HepG2 (cell line): Measurements from ENCODE around the gene NF2. TPM values are rescaled to one million over a fixed set of nuclear protein-coding genes. Genes with fewer than 3 reads are reported as not detected.

Experiments used
- ATAC-seq: fragments of 200-7000 bp; cut with Tn5 transposase; 3 replicates; pipeline ENCODE4 v1.9.1; 2020; ENCODE audit warnings: mild to moderate bottlenecking, moderate library complexity
- BruUV-seq: library from RNA; stranded (reverse); fragments of 400-500 nt; replicated peaks from 2 replicates; lab custom pipeline; 2021; lab: Mats Ljungman, UMichigan
- CTCF ChIA-PET: fragments of 300-600 bp; formaldehyde crosslinking; extraction: SDS; loops from one replicate; lab custom pipeline; 2021; ENCODE audit warnings: low total read pairs, inconsistent platforms, low intra/inter-chr PET ratio; lab: Yijun Ruan, JAX
- POLR2A ChIA-PET: fragments of 350-600 bp; sonication (Branson Sonifier 250); formaldehyde crosslinking; loops from one replicate; lab custom pipeline; 2020; ENCODE audit warnings: antibody characterized with exemption, inconsistent platforms; lab: Yijun Ruan, JAX
- DNase-seq: peaks from one replicate; pipeline ENCODE4 v3.0.0-alpha.2; 2015; ENCODE audit warnings: low spot score
- FAIRE-seq: peaks from 3 replicates; lab custom pipeline; 2011; peaks lifted over from hg19 to GRCh38; lab: Jason Lieb, UNC
- H2AFZ ChIP-seq: one replicate; pipeline ENCODE4 v1.6.1; 2011; ENCODE audit warnings: low read length, inconsistent platforms
- H3K27ac ChIP-seq: fragments of 300-600 bp; 3 replicates; pipeline ENCODE4 v1.8.0; 2011; ENCODE audit warnings: mixed run types, mild to moderate bottlenecking, mixed read lengths, low read length, inconsistent platforms; ENCODE audit not compliant: insufficient read depth; ENCODE audit errors: extremely low read length
- H3K27me3 ChIP-seq, 2 experiments: fragments of 200-600 bp in 1 of 2; 2 replicates in 1 of 2; 3 replicates in 1 of 2; pipeline versions ENCODE4 v1.6.0 to v1.8.0; 2011; ENCODE audit warnings: low read length in 2 of 2, mild to moderate bottlenecking in 2 of 2, moderate library complexity in 2 of 2, inconsistent platforms in 1 of 2; ENCODE audit not compliant: insufficient read depth in 2 of 2, control insufficient read depth in 1 of 2
- H3K36me3 ChIP-seq, 2 experiments: fragments of 200-600 bp in 1 of 2; replicated peaks in 1 of 2; 2 replicates in 1 of 2; 3 replicates in 1 of 2; pipeline versions ENCODE4 v1.5.1 to v1.8.0; 2011; ENCODE audit warnings: low read length in 2 of 2, inconsistent platforms in 1 of 2; ENCODE audit not compliant: insufficient read depth in 2 of 2, control insufficient read depth in 1 of 2
- H3K4me1 ChIP-seq: 2 replicates; pipeline ENCODE4 v1.5.1; 2012; ENCODE audit warnings: low read length, inconsistent platforms; ENCODE audit not compliant: insufficient read depth
- H3K4me2 ChIP-seq: 2 replicates; pipeline ENCODE4 v1.6.0; 2011; ENCODE audit warnings: low read depth, low read length, inconsistent platforms
- H3K4me3 ChIP-seq, 3 experiments: fragments of 200-600 bp in 1 of 3; sonication (generic), shearing (Covaris generic) in 1 of 3; replicated peaks in 1 of 3; 2 replicates each; pipeline ENCODE4 v1.5.1; 2011 to 2016; ENCODE audit warnings: low read length in 3 of 3, inconsistent platforms in 2 of 3, low read depth in 2 of 3, mild to moderate bottlenecking in 2 of 3, control low read depth in 1 of 3, mixed read lengths in 1 of 3; ENCODE audit not compliant: insufficient read depth in 1 of 3
- H3K79me2 ChIP-seq: one replicate; pipeline ENCODE4 v1.6.1; 2011; ENCODE audit warnings: low read length, inconsistent platforms; ENCODE audit not compliant: insufficient read depth
- H3K9ac ChIP-seq: 2 replicates; pipeline ENCODE4 v1.6.0; 2011; ENCODE audit warnings: mild to moderate bottlenecking, low read depth, low read length, inconsistent platforms; ENCODE audit not compliant: insufficient read depth
- H3K9me3 ChIP-seq: 2 replicates; pipeline ENCODE4 v1.5.1; 2012; ENCODE audit warnings: mild to moderate bottlenecking, low read length
- H4K20me1 ChIP-seq: 2 replicates; pipeline ENCODE4 v1.6.0; 2011; ENCODE audit warnings: inconsistent platforms, mild to moderate bottlenecking, low read length, moderate library complexity; ENCODE audit not compliant: insufficient read depth
- MTA3 ChIP-seq: sonication (generic); formaldehyde crosslinking; IDR thresholded peaks from 2 replicates; pipeline ENCODE4 v1.4.0; 2020; ENCODE audit warnings: missing genetic modification reagents
- NFYB ChIP-seq: sonication (generic); formaldehyde crosslinking; IDR thresholded peaks from 2 replicates; pipeline ENCODE4 v1.4.0; 2020; ENCODE audit warnings: missing genetic modification reagents
- ZBTB1 ChIP-seq: sonication (generic); formaldehyde crosslinking; IDR thresholded peaks from 2 replicates; pipeline ENCODE4 v1.4.0; 2020; ENCODE audit warnings: missing genetic modification reagents, borderline replicate concordance
- ZBTB4 ChIP-seq: sonication (generic); formaldehyde crosslinking; IDR thresholded peaks from 2 replicates; pipeline ENCODE4 v1.4.0; 2020; ENCODE audit warnings: missing genetic modification reagents, mild to moderate bottlenecking, borderline replicate concordance
- WGBS: methylation state at CpG from one replicate; pipeline ENCODE4 v1.1.6; 2017; ENCODE audit warnings: low lambda C conversion rate; 5-methylcytosine and 5-hydroxymethylcytosine counted together
- in situ Hi-C: cut with HindIII; loops from 2 replicates; pipeline ENCODE4 v1.10.0; 2017; ENCODE audit warnings: low pct_unique_long_range_greater_than_20kb; ENCODE audit not compliant: extremely low pct_ligation_motif_present
- intact Hi-C: fragments of 100-400 bp; cut with micrococcal nuclease; formaldehyde crosslinking; loops from one replicate; pipeline ENCODE4 v1.10.0; 2022; ENCODE audit not compliant: unreplicated experiment
- polyA plus RNA-seq, 8 experiments: library from polyadenylated mRNA; depleted of rRNA in 3 of 8; stranded (reverse) in 7 of 8; unstranded in 1 of 8; fragments of >200 nt; fragmentation: Illumina TruSeq in 4 of 8; extraction: Trizol in 4 of 8; gene quantifications; 2 replicates each; pipeline versions ENCODE4 v1.2.1 to v1.2.3, GENCODE V29; 2011 to 2016; ENCODE audit warnings: low read depth in 4 of 8, missing spikeins in 1 of 8, mixed read lengths in 1 of 8; ENCODE audit not compliant: insufficient read depth in 1 of 8
- total RNA-seq, 5 experiments: library from RNA; depleted of rRNA; stranded (reverse); fragments of >200 nt; fragmentation: Illumina TruSeq; extraction: Trizol; gene quantifications; 2 replicates each; pipeline ENCODE4 v1.2.3, GENCODE V29; 2016; ENCODE audit warnings: low read depth in 1 of 5

NF2 gene
- total and polyA plus RNA-seq, 2 of the 13 experiments (the other 11 are each of a cell fraction or from before 2014, with no cell fraction given) = 9.3 to 33.3 TPM

GRCh38 chr22:29650370-29650769, 46.9 kb downstream of the NF2 start (continued):
- no peak for TF ChIP-seq ZBTB4 (CRISPR knock-in tag)

- H3K36me3 ChIP-seq = peaks cover 3 to 13% of the 10 kb centered on the region in 2 experiments; a peak in 3 of 5 replicates
- TF ChIP-seq NFYB (CRISPR knock-in tag) (no peak), ZBTB1 (no peak), MTA3 (CRISPR knock-in tag) (no peak)
- in situ Hi-C loops (no loop called here), intact Hi-C loops (no loop called here)
- no peak for DNase-seq
- ChIA-PET CTCF (no interaction called here), POLR2A (no interaction called here)
- no peak overlapping the region for H3K9ac ChIP-seq
- BruUV-seq = no TSS peak
- WGBS = 92% methylated on average over 1 of the region's 1 CpG
- H3K9me3 ChIP-seq = no peaks in the 10 kb centered on the region
- H3K27me3 ChIP-seq = no peaks in the 10 kb centered on the region
- H3K4me3 ChIP-seq = no peak overlapping the region
- H3K79me2 ChIP-seq = no peaks in the 10 kb centered on the region
- H4K20me1 ChIP-seq = no peaks in the 10 kb centered on the region
- no peak overlapping the region for H3K4me2 ChIP-seq
- no peak overlapping the region for H2AFZ ChIP-seq
- H3K4me1 ChIP-seq = no peaks in the 10 kb centered on the region
- no peak overlapping the region for H3K27ac ChIP-seq
- FAIRE-seq = no peak
- ATAC-seq = no peak
Observed at GRCh38 chr22:29651652-29652051, 48.2 kb downstream of the NF2 start.
